Measurements from ENCODE around the gene SLC5A5.

DNA sequence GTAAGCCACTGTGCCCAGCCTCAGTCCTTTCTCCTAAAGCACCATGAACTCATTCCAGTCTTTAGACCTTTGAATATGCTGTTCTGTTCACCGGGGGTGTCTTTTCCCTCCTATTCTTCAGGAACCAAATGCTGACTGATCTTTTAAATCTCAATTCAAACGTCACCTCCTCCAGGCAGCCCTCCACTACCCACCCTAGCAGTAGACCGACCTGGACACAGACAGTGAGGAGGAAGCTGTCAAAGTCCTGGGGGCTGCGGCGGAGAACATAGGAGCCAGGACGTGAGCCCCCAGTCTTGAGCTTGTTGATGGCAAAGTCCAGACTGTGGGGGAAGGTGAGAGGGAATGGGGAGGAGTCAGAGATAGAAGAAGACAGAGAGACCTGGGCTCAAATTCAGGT is 31.7 kb upstream of the SLC5A5 start:
- TF ChIP-seq FOXK2 (IDR thresholded peaks at IDR 0.05) (no peak), ZNF384 (IDR thresholded peaks at IDR 0.05) (no peak), SP1 (IDR thresholded peaks at IDR 0.05) (no peak), SUZ12 (IDR thresholded peaks at IDR 0.05) (no peak)

Measured in HEK293T (cell line).